Endothelial cell of umbilical vein (primary cell): ENCODE data around the gene PTPN20. TPM values are rescaled to one million over a fixed set of nuclear protein-coding genes. Genes with fewer than 3 reads are reported as not detected.

Experiments
- BruUV-seq: library from RNA; stranded (reverse); fragments of 400-500 nt; replicated peaks from 2 replicates; lab custom pipeline; 2021; lab: Mats Ljungman, UMichigan
- CTCF ChIA-PET: fragments of 300-600, 350-600 bp; sonication (Branson Sonifier 250); formaldehyde crosslinking; loops from one replicate; lab custom pipeline; 2021; ENCODE audit warnings: antibody characterized with exemption, inconsistent platforms; lab: Charles Lee
- POLR2A ChIA-PET: fragments of 300-600, 350-600 bp; sonication (Branson Sonifier 250); formaldehyde crosslinking; loops from one replicate; lab custom pipeline; 2021; ENCODE audit warnings: antibody characterized with exemption, inconsistent platforms; lab: Charles Lee
- DNase-seq: peaks from one replicate; pipeline ENCODE4 v3.0.0-alpha.2; 2011; ENCODE audit warnings: low read depth, low spot score
- FAIRE-seq: peaks from 2 replicates; lab custom pipeline; 2011; peaks lifted over from hg19 to GRCh38; lab: Jason Lieb, UNC
- H2AFZ ChIP-seq: 2 replicates; pipeline ENCODE4 v1.6.0; 2012; ENCODE audit warnings: low read depth, low read length, control low read depth, inconsistent platforms
- H3K27ac ChIP-seq: 2 replicates; pipeline ENCODE4 v1.5.1; 2011; ENCODE audit warnings: low read depth, mild to moderate bottlenecking, control low read depth, low read length, moderate library complexity; ENCODE audit not compliant: insufficient read depth
- H3K27me3 ChIP-seq, 2 experiments: 2 replicates each; pipeline versions ENCODE4 v1.6.0 to v1.6.1; 2011; ENCODE audit warnings: low read length in 2 of 2, mixed read lengths in 1 of 2; ENCODE audit not compliant: control insufficient read depth in 2 of 2, insufficient read depth in 2 of 2
- H3K36me3 ChIP-seq, 2 experiments: 2 replicates in 1 of 2; 3 replicates in 1 of 2; pipeline ENCODE4 v1.5.1; 2011; ENCODE audit warnings: low read length in 2 of 2, mild to moderate bottlenecking in 1 of 2, moderate library complexity in 1 of 2; ENCODE audit not compliant: control insufficient read depth in 2 of 2, insufficient read depth in 2 of 2; ENCODE audit errors: extremely low read depth in 1 of 2
- H3K4me1 ChIP-seq: 3 replicates; pipeline ENCODE4 v1.5.1; 2011; ENCODE audit warnings: mild to moderate bottlenecking, low read length; ENCODE audit not compliant: control insufficient read depth, insufficient read depth; ENCODE audit errors: extremely low read depth
- H3K4me2 ChIP-seq: 2 replicates; pipeline ENCODE4 v1.6.1; 2011; ENCODE audit warnings: low read length, control low read depth, mixed read lengths; ENCODE audit not compliant: insufficient read depth
- H3K4me3 ChIP-seq, 3 experiments: fragments of 200-600 bp in 1 of 3; sonication (generic), shearing (Covaris generic) in 1 of 3; replicated peaks in 1 of 3; 2 replicates each; pipeline ENCODE4 v1.5.1; 2011 to 2016; ENCODE audit warnings: control low read depth in 3 of 3, low read length in 3 of 3, mild to moderate bottlenecking in 2 of 3, inconsistent platforms in 1 of 3, low read depth in 1 of 3, moderate library complexity in 1 of 3; ENCODE audit not compliant: insufficient read depth in 1 of 3
- H3K79me2 ChIP-seq: 2 replicates; pipeline ENCODE4 v1.6.0; 2012; ENCODE audit warnings: low read length, inconsistent platforms; ENCODE audit not compliant: control insufficient read depth, insufficient read depth
- H3K9ac ChIP-seq: replicated peaks from 2 replicates; pipeline ENCODE3; 2011; ENCODE audit warnings: low read length, control low read depth; ENCODE audit not compliant: insufficient read depth; ENCODE audit errors: extremely low read depth
- H3K9me1 ChIP-seq: replicated peaks from 3 replicates; pipeline ENCODE4 v1.6.0; 2011; ENCODE audit warnings: mild to moderate bottlenecking, low read length; ENCODE audit not compliant: control insufficient read depth, insufficient read depth; ENCODE audit errors: extremely low read depth
- H3K9me3 ChIP-seq: replicated peaks from 2 replicates; pipeline ENCODE4 v1.5.1; 2012; ENCODE audit warnings: low read length, inconsistent platforms; ENCODE audit not compliant: control insufficient read depth, insufficient read depth
- H4K20me1 ChIP-seq: replicated peaks from 2 replicates; pipeline ENCODE3; 2011; ENCODE audit warnings: mild to moderate bottlenecking, low read length; ENCODE audit not compliant: control insufficient read depth, insufficient read depth; ENCODE audit errors: extremely low read depth
- EZH2 ChIP-seq: IDR thresholded peaks from 2 replicates; pipeline ENCODE4 v1.6.1; 2012; ENCODE audit warnings: borderline replicate concordance, low read depth, mild to moderate bottlenecking, moderate library complexity, low read length, inconsistent platforms; ENCODE audit not compliant: severe bottlenecking
- GATA2 ChIP-seq: IDR thresholded peaks from 2 replicates; pipeline ENCODE4 v1.7.0; 2011; ENCODE audit warnings: low read depth, mild to moderate bottlenecking, moderate library complexity, mixed read lengths, low read length; ENCODE audit not compliant: insufficient read length, insufficient read depth
- JUN ChIP-seq: IDR thresholded peaks from 2 replicates; pipeline ENCODE4 v1.6.1; 2011; ENCODE audit warnings: borderline replicate concordance, low read depth; ENCODE audit not compliant: insufficient read length, insufficient read depth
- POLR2A ChIP-seq: IDR thresholded peaks from 2 replicates; pipeline ENCODE4 v1.6.1; 2012; ENCODE audit warnings: low read depth, mild to moderate bottlenecking, control low read depth, low read length
- POLR2AphosphoS5 ChIP-seq: IDR thresholded peaks from 2 replicates; pipeline ENCODE4 v1.6.1; 2012; ENCODE audit warnings: low read depth, mild to moderate bottlenecking, control low read depth, low read length, moderate library complexity; ENCODE audit not compliant: insufficient read depth
- dilution Hi-C: fragments of 300-500 bp; cut with MboI; formaldehyde crosslinking; loops from one replicate; pipeline ENCODE4 v1.15.0; 2019; ENCODE audit warnings: low sequenced_read_pairs; ENCODE audit not compliant: extremely low pct_ligation_motif_present
- intact Hi-C: fragments of 100-400 bp; cut with micrococcal nuclease; formaldehyde crosslinking; loops from one replicate; pipeline ENCODE4 v1.10.0; 2022
- polyA plus RNA-seq, 4 experiments: library from polyadenylated mRNA; depleted of rRNA in 3 of 4; stranded (reverse) in 3 of 4; unstranded in 1 of 4; fragments of >200 nt; gene quantifications; 2 replicates each; pipeline versions ENCODE4 v1.2.1 to v1.2.3, GENCODE V29; 2011 to 2012; ENCODE audit warnings: missing spikeins in 1 of 4
- total RNA-seq: library from RNA; stranded (reverse); gene quantifications from 2 replicates; pipeline ENCODE4 v1.2.3, GENCODE V29; 2021

The PTPN20 gene
- total and polyA plus RNA-seq, 2 donors (not counting 3 experiments of a cell fraction or from before 2014, with no cell fraction given): 0.27 TPM; not detected in 1

GRCh38 chr10:46999217-46999616 is 88.0 kb downstream of the PTPN20 start:
- DNase-seq: no peak
- intact Hi-C loops: no loop called here

GRCh38 chr10:47008769-47009168 is 97.5 kb downstream of the PTPN20 start:
- ChIA-PET CTCF (no interaction called here), POLR2A (no interaction called here)

More at GRCh38 chr10:46999217-46999616, 88.0 kb downstream of the PTPN20 start:
- no peaks in the 10 kb centered on the region for H3K4me1 ChIP-seq
- no peaks in the 10 kb centered on the region for H3K79me2 ChIP-seq
- H3K4me2 ChIP-seq: no peak overlapping the region
- ChIA-PET POLR2A (no interaction called here), CTCF (interaction anchor here (1.4 to 1.8 kb wide), 2 partner anchors 26 to 313 kb away, joined by 4 to 7 read pairs; no protein-coding TSS in a partner anchor)
- no peak for FAIRE-seq
- H3K4me3 ChIP-seq: no peak overlapping the region
- H3K27ac ChIP-seq: no peak overlapping the region
- no peaks in the 10 kb centered on the region for H4K20me1 ChIP-seq
- no peaks in the 10 kb centered on the region for H3K9me3 ChIP-seq
- H3K9me1 ChIP-seq: no peaks in the 10 kb centered on the region
- peaks cover 0 to 4% of the 10 kb centered on the region in 2 experiments for H3K27me3 ChIP-seq
- BruUV-seq: no TSS peak
- no peaks in the 10 kb centered on the region for H3K36me3 ChIP-seq
- H2AFZ ChIP-seq: no peak overlapping the region
- dilution Hi-C loops: no loop called here
- TF ChIP-seq GATA2: no peak
- no peak for TF ChIP-seq JUN
- TF ChIP-seq POLR2AphosphoS5: no peak
- TF ChIP-seq EZH2: no peak
- no peak overlapping the region for H3K9ac ChIP-seq

More at GRCh38 chr10:47008769-47009168, 97.5 kb downstream of the PTPN20 start:
- intact Hi-C loops (no loop called here), dilution Hi-C loops (no loop called here)
- FAIRE-seq: no peak
- Histone ChIP-seq H3K4me2 (no peak overlapping the region), H4K20me1 (no peaks in the 10 kb centered on the region), H3K9ac (no peak overlapping the region), H3K4me1 (no peaks in the 10 kb centered on the region), H3K79me2 (no peaks in the 10 kb centered on the region), H3K9me1 (no peaks in the 10 kb centered on the region), H3K27ac (no peak overlapping the region), H3K4me3 (no peak overlapping the region), H3K9me3 (no peaks in the 10 kb centered on the region), H2AFZ (no peak overlapping the region), H3K36me3 (no peaks in the 10 kb centered on the region), H3K27me3 (no peaks in the 10 kb centered on the region)
- BruUV-seq: no TSS peak
- no peak for TF ChIP-seq POLR2A
- TF ChIP-seq POLR2AphosphoS5: no peak
- TF ChIP-seq GATA2: no peak
- no peak for DNase-seq
